ENCODE results near the gene TIAM1. TPM values are rescaled to one million over a fixed set of nuclear protein-coding genes. Genes with fewer than 3 reads are reported as not detected.

The TIAM1 gene
- polyA plus RNA-seq = 1 to 10 TPM; 1.3 to 5.2 (median 2.7) TPM

GRCh38 chr21:31343680-31344480, at the start of gene TIAM1:
Gene TIAM1, minus strand, starts transcription at chr21:31344261. Its CDS starts 77,289 bp downstream, at chr21:31266972.
- H3K27ac ChIP-seq (ENCODE audit: low read depth, low read length) = no peak within 1 kb of the TSS
- WGBS, 3 donors = 1% methylated on average over 49 of the region's 49 CpGs

- H3K27ac ChIP-seq (ENCODE audit: low read depth, low read length) = no peak overlapping the region
- 83 to 90% (median 89%) methylated on average over 19 to 20 of the region's 20 CpGs for WGBS, 3 donors
These were observed 43.6 kb upstream of the TIAM1 start for GRCh38 chr21:31387560-31388186.

- H3K27ac ChIP-seq (ENCODE audit: low read depth, low read length) = no peak overlapping the region
- WGBS, 3 donors = 73 to 86% (median 81%) methylated on average over 5 of the region's 5 CpGs
These were observed 41.9 kb upstream of the TIAM1 start for GRCh38 chr21:31386006-31386405.

GRCh38 chr21:31383770-31384169, 39.7 kb upstream of the TIAM1 start:
- H3K27ac ChIP-seq (ENCODE audit: low read depth, low read length) = no peak overlapping the region
- 79 to 90% (median 85%) methylated on average over 8 of the region's 8 CpGs for WGBS, 3 donors

- no peak overlapping the region for H3K27ac ChIP-seq (ENCODE audit: low read depth, low read length)
- WGBS, 3 donors = 59 to 87% (median 65%) methylated on average over 5 of the region's 5 CpGs
These were observed 38.0 kb upstream of the TIAM1 start for GRCh38 chr21:31382060-31382459.

GRCh38 chr21:31376301-31376700, 32.2 kb upstream of the TIAM1 start:
- no peak overlapping the region for H3K27ac ChIP-seq (ENCODE audit: low read depth, low read length)
- 72 to 87% (median 86%) methylated on average over 8 of the region's 8 CpGs for WGBS, 3 donors

GRCh38 chr21:31374395-31374794, 30.3 kb upstream of the TIAM1 start:
- WGBS, 3 donors = 67 to 72% (median 72%) methylated on average over 4 of the region's 4 CpGs
- H3K27ac ChIP-seq (ENCODE audit: low read depth, low read length) = no peak overlapping the region

GRCh38 chr21:31372471-31372765, 28.4 kb upstream of the TIAM1 start:
- 76 to 89% (median 86%) methylated on average over 3 of the region's 3 CpGs for WGBS, 3 donors

GRCh38 chr21:31371715-31372470, 27.8 kb upstream of the TIAM1 start:
- 75 to 87% (median 80%) methylated on average over 6 of the region's 6 CpGs for WGBS, 3 donors
- H3K27ac ChIP-seq (ENCODE audit: low read depth, low read length) = no peak overlapping the region

More at GRCh38 chr21:31372471-31372765, 28.4 kb upstream of the TIAM1 start:
- H3K27ac ChIP-seq (ENCODE audit: low read depth, low read length) = no peak overlapping the region

GRCh38 chr21:31370893-31371544, 27.0 kb upstream of the TIAM1 start:
- 51 to 74% (median 53%) methylated on average over 5 of the region's 5 CpGs for whole genome bisulfite sequencing, 3 donors
- H3K27ac ChIP-seq (ENCODE audit: low read depth, low read length) = no peak overlapping the region

- no peak overlapping the region for H3K27ac ChIP-seq (ENCODE audit: low read depth, low read length)
- WGBS, 3 donors = 85 to 90% (median 88%) methylated on average over 4 of the region's 4 CpGs
These were observed 26.3 kb upstream of the TIAM1 start for GRCh38 chr21:31370281-31370892.

GRCh38 chr21:31368361-31368760, 24.3 kb upstream of the TIAM1 start:
- 78 to 93% (median 91%) methylated on average over 7 of the region's 7 CpGs for WGBS, 3 donors
- no peak overlapping the region for H3K27ac ChIP-seq (ENCODE audit: low read depth, low read length)

- 66 to 97% (median 94%) methylated on average over 2 of the region's 2 CpGs for WGBS, 3 donors
These were observed 23.7 kb upstream of the TIAM1 start for GRCh38 chr21:31367801-31368200.

GRCh38 chr21:31366825-31367224, 22.8 kb upstream of the TIAM1 start:
- no peak overlapping the region for H3K27ac ChIP-seq (ENCODE audit: low read depth, low read length)
- 51 to 69% (median 67%) methylated on average over 2 of the region's 2 CpGs for WGBS, 3 donors

More at GRCh38 chr21:31367801-31368200, 23.7 kb upstream of the TIAM1 start:
- H3K27ac ChIP-seq (ENCODE audit: low read depth, low read length) = no peak overlapping the region

- 68 to 83% (median 82%) methylated on average over 4 of the region's 4 CpGs for WGBS, 3 donors
- H3K27ac ChIP-seq (ENCODE audit: low read depth, low read length) = no peak overlapping the region
These were observed 20.3 kb upstream of the TIAM1 start for GRCh38 chr21:31364253-31364945.

GRCh38 chr21:31363720-31364119, 19.7 kb upstream of the TIAM1 start:
- no peak overlapping the region for H3K27ac ChIP-seq (ENCODE audit: low read depth, low read length)
- WGBS, 3 donors = 39 to 52% (median 50%) methylated on average over 1 of the region's 1 CpG

GRCh38 chr21:31360717-31361116, 16.7 kb upstream of the TIAM1 start:
- no peak overlapping the region for H3K27ac ChIP-seq (ENCODE audit: low read depth, low read length)

- 87 to 96% (median 88%) methylated on average over 8 of the region's 8 CpGs for WGBS, 3 donors
- H3K27ac ChIP-seq (ENCODE audit: low read depth, low read length) = no peak overlapping the region
These were observed 14.1 kb upstream of the TIAM1 start for GRCh38 chr21:31358158-31358557.

All from adipose tissue (tissue), 3 donors.